ENCODE data around the gene C1orf115.
"Not testable (repeated sequence)": the region's sequence is repeated elsewhere in the genome, so short reads cannot be mapped to it uniquely, and the experiment has no call there.

The C1orf115 gene

GRCh38 chr1:220682901-220683576, 7.1 kb upstream of the C1orf115 start:
- no peak overlapping the region for H2BK120ac ChIP-seq (ENCODE audit: low read depth, low read length)
- no peak overlapping the region for H2BK5ac ChIP-seq (ENCODE audit: low read depth, low read length, poor library complexity, severe bottlenecking)
- H3K27ac ChIP-seq (ENCODE audit: low read length, poor library complexity, severe bottlenecking): no peak overlapping the region
- H3K23ac ChIP-seq (ENCODE audit: low read length in 2 of 2): no peak overlapping the region
- no peak overlapping the region for H3K14ac ChIP-seq (ENCODE audit: low read length in 2 of 2)
- no peak overlapping the region for H2BK15ac ChIP-seq (ENCODE audit: low read depth, poor library complexity, severe bottlenecking)
- no peak overlapping the region for H2AK5ac ChIP-seq (ENCODE audit: low read length, severe bottlenecking)
- no peaks in the 10 kb centered on the region for H3K9me3 ChIP-seq (ENCODE audit: control insufficient read depth, low read length)
- H4K91ac ChIP-seq (ENCODE audit: low read length): no peak overlapping the region
- no peak overlapping the region for H3K9ac ChIP-seq (ENCODE audit: low read length)
- no peak overlapping the region for H3K4ac ChIP-seq (ENCODE audit: low read depth in 1 of 2, low read length in 2 of 2)
- H3K4me3 ChIP-seq (ENCODE audit: insufficient read depth in 1 of 2, low read depth in 1 of 2, low read length in 2 of 2): no peak overlapping the region
- H3K18ac ChIP-seq (ENCODE audit: low read depth in 1 of 2, low read length in 2 of 2): peak overlapping the region in 1 of 2 experiments; percentile 12
- H2AFZ ChIP-seq (ENCODE audit: low read depth, low read length): no peak overlapping the region
- DNase-seq: no peak
- H3K36me3 ChIP-seq (ENCODE audit: control insufficient read depth in 1 of 2, insufficient read depth in 2 of 2, low read depth in 1 of 2, low read length in 2 of 2): no peaks in the 10 kb centered on the region
- H3K27me3 ChIP-seq (ENCODE audit: control insufficient read depth in 1 of 2, insufficient read depth in 1 of 2, low read length in 2 of 2): no peaks in the 10 kb centered on the region
- H3K4me1 ChIP-seq (ENCODE audit: control insufficient read depth, insufficient read depth, low read depth, low read length): peaks cover 4% of the 10 kb centered on the region
- WGBS: 91% methylated on average over 17 of the region's 17 CpGs
- H3K79me1 ChIP-seq (replicated peaks; ENCODE audit: low read length, poor library complexity, severe bottlenecking): no peaks in the 10 kb centered on the region
- H2BK12ac ChIP-seq (ENCODE audit: low read length in 2 of 2): no peak overlapping the region
- H3K4me2 ChIP-seq (ENCODE audit: low read length, poor library complexity, severe bottlenecking): no peak overlapping the region
- H4K8ac ChIP-seq (ENCODE audit: low read length): no peak overlapping the region

DNA sequence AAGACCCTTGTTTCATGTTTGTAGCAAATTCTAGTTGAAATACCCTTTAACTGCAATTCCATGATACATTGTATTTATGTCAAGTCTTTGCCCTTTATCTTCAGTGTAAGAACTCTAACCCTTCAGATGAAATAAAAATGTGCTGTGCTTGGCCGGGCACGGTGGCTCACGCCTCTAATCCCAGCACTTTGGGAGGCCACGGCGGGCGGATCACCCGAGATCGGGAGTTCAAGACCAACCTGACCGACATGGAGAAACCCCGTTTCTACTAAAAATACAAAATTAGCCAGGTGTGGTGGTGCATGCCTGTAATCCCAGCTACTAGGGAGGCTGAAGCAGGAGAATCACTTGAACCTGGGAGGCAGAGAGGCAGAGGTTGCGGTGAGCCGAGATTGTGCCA, 6.4 kb upstream of the C1orf115 start:
- not testable (repeated sequence) for H3K79me1 ChIP-seq (replicated peaks; ENCODE audit: low read length, poor library complexity, severe bottlenecking); H2BK12ac ChIP-seq (ENCODE audit: low read length in 2 of 2); H3K9me3 ChIP-seq (ENCODE audit: control insufficient read depth, low read length); H3K36me3 ChIP-seq (ENCODE audit: control insufficient read depth in 1 of 2, insufficient read depth in 2 of 2, low read depth in 1 of 2, low read length in 2 of 2); H3K23ac ChIP-seq (ENCODE audit: low read length in 2 of 2); H2BK15ac ChIP-seq (ENCODE audit: low read depth, poor library complexity, severe bottlenecking); H2AK5ac ChIP-seq (ENCODE audit: low read length, severe bottlenecking); H3K27me3 ChIP-seq (ENCODE audit: control insufficient read depth in 1 of 2, insufficient read depth in 1 of 2, low read length in 2 of 2); H2BK120ac ChIP-seq (ENCODE audit: low read depth, low read length); DNase-seq; H2AFZ ChIP-seq (ENCODE audit: low read depth, low read length); H3K27ac ChIP-seq (ENCODE audit: low read length, poor library complexity, severe bottlenecking); H3K4me3 ChIP-seq (ENCODE audit: insufficient read depth in 1 of 2, low read depth in 1 of 2, low read length in 2 of 2); H3K9ac ChIP-seq (ENCODE audit: low read length); H2BK5ac ChIP-seq (ENCODE audit: low read depth, low read length, poor library complexity, severe bottlenecking); H4K91ac ChIP-seq (ENCODE audit: low read length); H3K4me2 ChIP-seq (ENCODE audit: low read length, poor library complexity, severe bottlenecking); H3K18ac ChIP-seq (ENCODE audit: low read depth in 1 of 2, low read length in 2 of 2); H3K4ac ChIP-seq (ENCODE audit: low read depth in 1 of 2, low read length in 2 of 2); H4K8ac ChIP-seq (ENCODE audit: low read length); H3K14ac ChIP-seq (ENCODE audit: low read length in 2 of 2); H3K4me1 ChIP-seq (ENCODE audit: control insufficient read depth, insufficient read depth, low read depth, low read length)
- 95% methylated on average over 11 of the region's 12 CpGs for WGBS

DNA sequence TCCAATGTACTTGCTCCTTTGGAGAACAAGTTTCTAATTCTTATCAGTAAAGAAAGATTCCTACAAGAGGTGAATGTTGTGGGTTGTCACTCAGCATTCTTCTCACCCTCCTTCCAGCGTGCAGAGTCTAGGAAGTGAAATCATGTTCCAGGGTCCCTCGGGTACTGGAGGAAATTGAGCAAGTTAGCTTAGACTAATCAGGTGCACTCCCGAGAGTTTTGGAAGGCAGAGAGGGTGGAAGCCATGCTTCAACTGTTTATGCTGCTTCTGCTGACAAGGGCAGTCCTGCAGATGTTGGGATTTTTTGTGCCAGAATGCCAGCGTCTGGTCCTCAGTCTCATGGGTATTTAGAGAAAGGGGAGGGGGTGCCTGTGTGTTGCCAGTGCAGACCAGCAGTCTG, 5.3 kb upstream of the C1orf115 start:
- no peak overlapping the region for H4K91ac ChIP-seq (ENCODE audit: low read length)
- no peak overlapping the region for H3K27ac ChIP-seq (ENCODE audit: low read length, poor library complexity, severe bottlenecking)
- no peak overlapping the region for H3K4me2 ChIP-seq (ENCODE audit: low read length, poor library complexity, severe bottlenecking)
- DNase-seq: no peak
- no peak overlapping the region for H2AFZ ChIP-seq (ENCODE audit: low read depth, low read length)
- H3K36me3 ChIP-seq (ENCODE audit: control insufficient read depth in 1 of 2, insufficient read depth in 2 of 2, low read depth in 1 of 2, low read length in 2 of 2): no peaks in the 10 kb centered on the region
- H3K9ac ChIP-seq (ENCODE audit: low read length): no peak overlapping the region
- no peak overlapping the region for H4K8ac ChIP-seq (ENCODE audit: low read length)
- peak overlapping the region in 1 of 2 experiments; percentile 83 for H3K23ac ChIP-seq (ENCODE audit: low read length in 2 of 2)
- no peak overlapping the region for H3K18ac ChIP-seq (ENCODE audit: low read depth in 1 of 2, low read length in 2 of 2)
- no peak overlapping the region for H2BK5ac ChIP-seq (ENCODE audit: low read depth, low read length, poor library complexity, severe bottlenecking)
- H3K4ac ChIP-seq (ENCODE audit: low read depth in 1 of 2, low read length in 2 of 2): no peak overlapping the region
- peaks cover 2% of the 10 kb centered on the region for H3K79me1 ChIP-seq (replicated peaks; ENCODE audit: low read length, poor library complexity, severe bottlenecking)
- no peak overlapping the region for H2BK120ac ChIP-seq (ENCODE audit: low read depth, low read length)
- H3K4me3 ChIP-seq (ENCODE audit: insufficient read depth in 1 of 2, low read depth in 1 of 2, low read length in 2 of 2): no peak overlapping the region
- H3K9me3 ChIP-seq (ENCODE audit: control insufficient read depth, low read length): no peaks in the 10 kb centered on the region
- no peak overlapping the region for H2AK5ac ChIP-seq (ENCODE audit: low read length, severe bottlenecking)
- H3K4me1 ChIP-seq (ENCODE audit: control insufficient read depth, insufficient read depth, low read depth, low read length): peaks cover 5% of the 10 kb centered on the region
- WGBS: 73% methylated on average over 4 of the region's 4 CpGs
- H2BK15ac ChIP-seq (ENCODE audit: low read depth, poor library complexity, severe bottlenecking): no peak overlapping the region
- peaks cover 0 to 8% of the 10 kb centered on the region in 2 experiments for H3K27me3 ChIP-seq (ENCODE audit: control insufficient read depth in 1 of 2, insufficient read depth in 1 of 2, low read length in 2 of 2)
- no peak overlapping the region for H2BK12ac ChIP-seq (ENCODE audit: low read length in 2 of 2)
- no peak overlapping the region for H3K14ac ChIP-seq (ENCODE audit: low read length in 2 of 2)

DNA sequence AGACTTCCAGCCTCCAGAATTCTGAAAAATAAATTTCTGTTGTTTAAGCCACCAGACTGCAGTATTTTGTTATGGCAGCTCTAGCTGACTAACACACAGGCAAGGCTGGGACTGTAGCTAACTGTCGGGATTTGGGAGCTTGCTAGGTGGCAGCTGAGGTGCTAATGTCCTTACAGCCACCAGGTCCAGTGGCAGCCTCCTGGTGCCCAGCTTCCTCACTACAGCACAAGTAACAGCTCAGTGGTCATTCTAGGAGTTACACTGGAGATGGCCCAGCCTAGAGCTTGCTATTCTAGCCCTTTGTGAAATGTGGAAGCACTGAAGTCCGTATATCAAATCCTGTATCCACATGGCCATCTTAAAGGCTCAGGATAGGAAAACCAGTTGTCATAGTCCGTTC, 4.3 kb upstream of the C1orf115 start:
- H3K9ac ChIP-seq (ENCODE audit: low read length): no peak overlapping the region
- peaks cover 9% of the 10 kb centered on the region for H3K4me1 ChIP-seq (ENCODE audit: control insufficient read depth, insufficient read depth, low read depth, low read length)
- H3K18ac ChIP-seq (ENCODE audit: low read depth in 1 of 2, low read length in 2 of 2): no peak overlapping the region
- H3K4ac ChIP-seq (ENCODE audit: low read depth in 1 of 2, low read length in 2 of 2): no peak overlapping the region
- peaks cover 6% of the 10 kb centered on the region for H3K79me1 ChIP-seq (replicated peaks; ENCODE audit: low read length, poor library complexity, severe bottlenecking)
- 83% methylated on average over 3 of the region's 3 CpGs for WGBS
- H2BK5ac ChIP-seq (ENCODE audit: low read depth, low read length, poor library complexity, severe bottlenecking): no peak overlapping the region
- no peak overlapping the region for H3K23ac ChIP-seq (ENCODE audit: low read length in 2 of 2)
- no peak overlapping the region for H2AK5ac ChIP-seq (ENCODE audit: low read length, severe bottlenecking)
- H2BK120ac ChIP-seq (ENCODE audit: low read depth, low read length): no peak overlapping the region
- no peaks in the 10 kb centered on the region for H3K9me3 ChIP-seq (ENCODE audit: control insufficient read depth, low read length)
- no peaks in the 10 kb centered on the region for H3K36me3 ChIP-seq (ENCODE audit: control insufficient read depth in 1 of 2, insufficient read depth in 2 of 2, low read depth in 1 of 2, low read length in 2 of 2)
- no peak overlapping the region for H2BK15ac ChIP-seq (ENCODE audit: low read depth, poor library complexity, severe bottlenecking)
- H3K27me3 ChIP-seq (ENCODE audit: control insufficient read depth in 1 of 2, insufficient read depth in 1 of 2, low read length in 2 of 2): peaks cover 0 to 15% of the 10 kb centered on the region in 2 experiments
- DNase-seq: no peak
- H3K14ac ChIP-seq (ENCODE audit: low read length in 2 of 2): no peak overlapping the region
- H3K27ac ChIP-seq (ENCODE audit: low read length, poor library complexity, severe bottlenecking): no peak overlapping the region
- H3K4me3 ChIP-seq (ENCODE audit: insufficient read depth in 1 of 2, low read depth in 1 of 2, low read length in 2 of 2): no peak overlapping the region
- no peak overlapping the region for H3K4me2 ChIP-seq (ENCODE audit: low read length, poor library complexity, severe bottlenecking)
- H4K91ac ChIP-seq (ENCODE audit: low read length): no peak overlapping the region
- H4K8ac ChIP-seq (ENCODE audit: low read length): no peak overlapping the region
- no peak overlapping the region for H2BK12ac ChIP-seq (ENCODE audit: low read length in 2 of 2)
- H2AFZ ChIP-seq (ENCODE audit: low read depth, low read length): no peak overlapping the region
